MM.1S (cell line): ENCODE results near the gene RAB25.
"Not testable (repeated sequence)": the region's sequence is repeated elsewhere in the genome, so short reads cannot be mapped to it uniquely, and the experiment has no call there.

Source experiments
- CTCF ChIP-seq: fragments of 300-600 bp; sonication (generic); IDR thresholded peaks from 2 replicates; pipeline ENCODE4 v1.5.1; 2016; ENCODE audit warnings: antibody characterized with exemption, low read length, mixed read lengths
- EZH2 ChIP-seq: fragments of 300-600 bp; sonication (generic); optimal IDR thresholded peaks from 2 replicates; pipeline ENCODE3; 2017; ENCODE audit warnings: low read depth, mild to moderate bottlenecking, antibody characterized with exemption, low read length, mixed read lengths
- EZH2phosphoT487 ChIP-seq: fragments of 300-600 bp; sonication (generic); IDR thresholded peaks from 2 replicates; pipeline ENCODE4 v1.6.1; 2018; ENCODE audit warnings: antibody characterized with exemption, low read length

GRCh38 chr1:156071332-156071816 lies 10.4 kb downstream of the RAB25 start:
- not testable (repeated sequence) for TF ChIP-seq CTCF, EZH2, EZH2phosphoT487
